Liver (tissue), 9 donors: ENCODE results near the gene ZNF365. TPM values are rescaled to one million over a fixed set of nuclear protein-coding genes. Genes with fewer than 3 reads are reported as not detected.

Experiments used
- DNase-seq: peaks from one replicate; pipeline ENCODE4 v3.0.0-alpha.2; 2017; ENCODE audit warnings: low spot score
- H3K27ac ChIP-seq, 2 donors: one replicate each; pipeline ENCODE4 v1.7.0; 2013; ENCODE audit warnings: inconsistent platforms in 2 of 2, low read length in 2 of 2, control low read depth in 1 of 2, low read depth in 1 of 2, mild to moderate bottlenecking in 1 of 2
- H3K27me3 ChIP-seq, 4 donors: one replicate each; pipeline versions ENCODE4 v1.6.1 to v1.7.0; 2013; ENCODE audit warnings: low read length in 3 of 4, inconsistent platforms in 1 of 4, mild to moderate bottlenecking in 1 of 4, moderate library complexity in 1 of 4; ENCODE audit not compliant: control insufficient read depth in 4 of 4, insufficient read depth in 4 of 4
- H3K36me3 ChIP-seq, 4 donors: one replicate each; pipeline versions ENCODE4 v1.6.1 to v1.7.0; 2013; ENCODE audit warnings: low read length in 3 of 4, mild to moderate bottlenecking in 3 of 4, low read depth in 1 of 4, moderate library complexity in 1 of 4; ENCODE audit not compliant: control insufficient read depth in 4 of 4, insufficient read depth in 3 of 4
- H3K4me1 ChIP-seq, 4 donors: one replicate each; pipeline versions ENCODE4 v1.6.1 to v1.7.0; 2013; ENCODE audit warnings: low read length in 3 of 4, mild to moderate bottlenecking in 3 of 4, moderate library complexity in 1 of 4; ENCODE audit not compliant: control insufficient read depth in 4 of 4, insufficient read depth in 4 of 4
- H3K4me3 ChIP-seq, 3 donors: one replicate each; pipeline versions ENCODE4 v1.6.1 to v1.7.0; 2013; ENCODE audit warnings: low read length in 3 of 3, control low read depth in 1 of 3, low read depth in 1 of 3, mild to moderate bottlenecking in 1 of 3
- H3K9ac ChIP-seq, 2 donors: one replicate each; pipeline ENCODE4 v1.7.0; 2013; ENCODE audit warnings: low read length in 2 of 2, mild to moderate bottlenecking in 2 of 2, moderate library complexity in 2 of 2, control low read depth in 1 of 2, low read depth in 1 of 2
- H3K9me3 ChIP-seq, 4 donors: one replicate each; pipeline versions ENCODE4 v1.6.1 to v1.7.0; 2013; ENCODE audit warnings: low read length in 3 of 4; ENCODE audit not compliant: control insufficient read depth in 4 of 4
- EGR1 ChIP-seq, 2 donors: IDR thresholded peaks; 2 replicates each; pipeline ENCODE4 v1.6.1; 2016 to 2018; ENCODE audit warnings: antibody characterized with exemption in 2 of 2, low read depth in 2 of 2
- FOXA1 ChIP-seq: IDR thresholded peaks from 2 replicates; pipeline ENCODE4 v1.6.1; 2016; ENCODE audit warnings: antibody characterized with exemption
- FOXA2 ChIP-seq: IDR thresholded peaks from 2 replicates; pipeline ENCODE4 v1.6.1; 2016; ENCODE audit warnings: antibody characterized with exemption
- GABPA ChIP-seq, 2 donors: IDR thresholded peaks in 1 of 2; conservative IDR thresholded peaks in 1 of 2; 2 replicates each; pipeline ENCODE4 v1.6.1; 2016; ENCODE audit warnings: antibody characterized with exemption in 2 of 2, mild to moderate bottlenecking in 1 of 2, moderate library complexity in 1 of 2
- HNF4A ChIP-seq, 2 donors: conservative IDR thresholded peaks; 2 replicates each; pipeline ENCODE4 v1.6.1; 2016; ENCODE audit warnings: antibody characterized with exemption in 2 of 2, mild to moderate bottlenecking in 2 of 2
- HNF4G ChIP-seq: IDR thresholded peaks from 2 replicates; pipeline ENCODE4 v1.6.1; 2016; ENCODE audit warnings: antibody characterized with exemption
- JUND ChIP-seq, 2 donors: IDR thresholded peaks; 2 replicates each; pipeline ENCODE4 v1.6.1; 2016; ENCODE audit warnings: antibody characterized with exemption in 2 of 2
- NR2F2 ChIP-seq: IDR thresholded peaks from 2 replicates; pipeline ENCODE4 v1.6.1; 2016; ENCODE audit warnings: antibody characterized with exemption
- RAD21 ChIP-seq, 2 donors: IDR thresholded peaks; 2 replicates each; pipeline ENCODE4 v1.6.1; 2016; ENCODE audit warnings: antibody characterized with exemption in 2 of 2, mild to moderate bottlenecking in 2 of 2
- RXRA ChIP-seq, 2 donors: IDR thresholded peaks; 2 replicates each; pipeline ENCODE4 v1.6.1; 2017 to 2018; ENCODE audit warnings: antibody characterized with exemption in 2 of 2, mild to moderate bottlenecking in 1 of 2
- SP1 ChIP-seq: IDR thresholded peaks from 2 replicates; pipeline ENCODE4 v1.6.1; 2018; ENCODE audit warnings: antibody characterized with exemption, mild to moderate bottlenecking
- TAF1 ChIP-seq: conservative IDR thresholded peaks from 2 replicates; pipeline ENCODE4 v1.6.1; 2016; ENCODE audit warnings: antibody characterized with exemption, mild to moderate bottlenecking
- YY1 ChIP-seq: IDR thresholded peaks from 2 replicates; pipeline ENCODE4 v1.6.1; 2016; ENCODE audit warnings: antibody characterized with exemption, mild to moderate bottlenecking
- WGBS: extraction: QIAGEN DNeasy Blood & Tissue Kit; methylation state at CpG from one replicate; pipeline ENCODE4 v1.1.7; 2013; 5-methylcytosine and 5-hydroxymethylcytosine counted together
- polyA plus RNA-seq, 2 donors: library from polyadenylated mRNA; stranded (reverse) in 1 of 2; unstranded in 1 of 2; fragments of 200-250 nt in 1 of 2; fragments of >200 nt in 1 of 2; fragmentation: Nextera tagmentation in 1 of 2; extraction: Ambion mirVana in 1 of 2; gene quantifications; one replicate each; pipeline versions ENCODE4 v1.2.1 to v1.2.3, GENCODE V29; 2013 to 2015
- total RNA-seq, 2 donors: library from RNA; depleted of rRNA; stranded (reverse); fragments of >200 nt; gene quantifications; one replicate each; pipeline ENCODE4 v1.2.3, GENCODE V29; 2014
- TF ChIP-seq, protein P1 (sequence below): fragments of 150-350 bp; IDR thresholded peaks from 2 replicates; pipeline ENCODE4 v1.5.1; 2017; ENCODE audit warnings: improper control_type of control experiment, low read depth, low read length; ENCODE audit not compliant: missing input control
- TF ChIP-seq, protein P2 (sequence below): IDR thresholded peaks from 2 replicates; pipeline ENCODE4 v1.6.1; 2016; ENCODE audit warnings: antibody characterized with exemption
- TF ChIP-seq, protein P3 (sequence below): IDR thresholded peaks from 2 replicates; pipeline ENCODE4 v1.6.1; 2016; ENCODE audit warnings: antibody characterized with exemption, mild to moderate bottlenecking
- TF ChIP-seq, protein P4 (sequence below): IDR thresholded peaks from 2 replicates; pipeline ENCODE4 v1.6.1; 2016; ENCODE audit warnings: antibody characterized with exemption
- TF ChIP-seq, protein P5 (sequence below): IDR thresholded peaks from 2 replicates; pipeline ENCODE4 v1.6.1; 2016; ENCODE audit warnings: antibody characterized with exemption
- donor health status: healthy.
- donor health status: healthy.
- donor health status: healthy.
- donor health status: healthy.
- donor health status: healthy.

ZNF365 gene
- total and polyA plus RNA-seq, 4 donors: under 0.01 TPM; not detected in 3

DNA sequence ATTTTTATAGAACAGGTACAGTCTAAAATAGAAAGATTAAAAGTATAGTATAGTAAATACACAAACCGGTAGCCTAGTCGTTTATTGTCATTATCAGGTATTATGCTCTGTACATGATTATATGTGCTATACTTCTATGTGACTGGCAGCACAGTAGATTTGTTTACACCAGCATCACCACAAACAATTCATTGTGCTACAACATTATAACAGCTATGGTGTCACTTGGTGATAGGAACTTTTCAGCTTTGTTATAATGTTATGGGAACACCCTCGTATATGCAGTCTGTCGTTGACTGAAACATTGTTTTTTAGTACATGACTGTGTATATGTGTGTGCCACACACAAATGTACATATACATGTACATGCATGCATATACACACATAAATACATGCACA lies 19.1 kb downstream of the ZNF365 start:
- 92% methylated on average over 4 of the region's 4 CpGs for WGBS
- TF ChIP-seq, protein P1, sequence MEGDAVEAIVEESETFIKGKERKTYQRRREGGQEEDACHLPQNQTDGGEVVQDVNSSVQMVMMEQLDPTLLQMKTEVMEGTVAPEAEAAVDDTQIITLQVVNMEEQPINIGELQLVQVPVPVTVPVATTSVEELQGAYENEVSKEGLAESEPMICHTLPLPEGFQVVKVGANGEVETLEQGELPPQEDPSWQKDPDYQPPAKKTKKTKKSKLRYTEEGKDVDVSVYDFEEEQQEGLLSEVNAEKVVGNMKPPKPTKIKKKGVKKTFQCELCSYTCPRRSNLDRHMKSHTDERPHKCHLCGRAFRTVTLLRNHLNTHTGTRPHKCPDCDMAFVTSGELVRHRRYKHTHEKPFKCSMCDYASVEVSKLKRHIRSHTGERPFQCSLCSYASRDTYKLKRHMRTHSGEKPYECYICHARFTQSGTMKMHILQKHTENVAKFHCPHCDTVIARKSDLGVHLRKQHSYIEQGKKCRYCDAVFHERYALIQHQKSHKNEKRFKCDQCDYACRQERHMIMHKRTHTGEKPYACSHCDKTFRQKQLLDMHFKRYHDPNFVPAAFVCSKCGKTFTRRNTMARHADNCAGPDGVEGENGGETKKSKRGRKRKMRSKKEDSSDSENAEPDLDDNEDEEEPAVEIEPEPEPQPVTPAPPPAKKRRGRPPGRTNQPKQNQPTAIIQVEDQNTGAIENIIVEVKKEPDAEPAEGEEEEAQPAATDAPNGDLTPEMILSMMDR: no peak
- TF ChIP-seq FOXA1 (no peak), SP1 (no peak), YY1 (no peak), HNF4G (no peak), NR2F2 (no peak), HNF4A (conservative IDR thresholded peaks at IDR 0.05) (no peak)
- TF ChIP-seq, protein P2, sequence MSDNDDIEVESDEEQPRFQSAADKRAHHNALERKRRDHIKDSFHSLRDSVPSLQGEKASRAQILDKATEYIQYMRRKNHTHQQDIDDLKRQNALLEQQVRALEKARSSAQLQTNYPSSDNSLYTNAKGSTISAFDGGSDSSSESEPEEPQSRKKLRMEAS: no peak
- DNase-seq: no peak
- Histone ChIP-seq H3K4me1 (no peaks in the 10 kb centered on the region), H3K36me3 (no peaks in the 10 kb centered on the region), H3K27me3 (no peaks in the 10 kb centered on the region), H3K9ac (no peak overlapping the region), H3K4me3 (no peak overlapping the region), H3K9me3 (no peaks in the 10 kb centered on the region), H3K27ac (no peak overlapping the region)

DNA sequence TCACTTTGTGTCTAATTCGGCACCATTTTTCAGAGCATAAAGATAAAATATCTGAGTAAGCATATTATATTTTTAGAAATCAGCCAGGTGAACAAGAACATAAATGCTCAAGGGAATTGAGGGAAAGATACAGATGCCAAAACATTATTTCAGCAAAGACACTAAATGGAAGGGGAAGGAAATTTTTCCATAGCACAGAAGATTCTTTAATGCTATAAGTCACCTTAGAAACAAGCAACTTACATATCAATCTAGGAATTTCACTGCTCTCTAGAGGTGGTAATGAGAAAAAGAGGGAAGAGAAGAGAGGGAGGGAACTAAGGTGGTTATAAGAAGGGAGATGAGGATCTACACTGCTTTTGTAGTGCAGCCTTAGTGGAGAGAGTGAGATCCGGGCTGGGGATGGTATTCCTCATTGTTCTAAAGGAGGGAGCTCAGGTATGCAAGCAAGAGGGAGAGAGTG lies 20.4 kb downstream of the ZNF365 start:
- WGBS: 54% methylated on average over 2 of the region's 2 CpGs
- Histone ChIP-seq H3K36me3 (no peaks in the 10 kb centered on the region), H3K9me3 (no peaks in the 10 kb centered on the region), H3K27ac (no peak overlapping the region), H3K4me1 (no peaks in the 10 kb centered on the region), H3K4me3 (no peak overlapping the region), H3K27me3 (no peaks in the 10 kb centered on the region), H3K9ac (no peak overlapping the region)
- no peak for TF ChIP-seq JUND (IDR thresholded peaks at IDR 0.05)
- TF ChIP-seq, protein P2: no peak
- TF ChIP-seq GABPA (IDR thresholded peaks at IDR 0.05 in 1 of 2, conservative IDR thresholded peaks at IDR 0.05 in 1 of 2): no peak
- no peak for TF ChIP-seq FOXA2
- TF ChIP-seq, protein P3, sequence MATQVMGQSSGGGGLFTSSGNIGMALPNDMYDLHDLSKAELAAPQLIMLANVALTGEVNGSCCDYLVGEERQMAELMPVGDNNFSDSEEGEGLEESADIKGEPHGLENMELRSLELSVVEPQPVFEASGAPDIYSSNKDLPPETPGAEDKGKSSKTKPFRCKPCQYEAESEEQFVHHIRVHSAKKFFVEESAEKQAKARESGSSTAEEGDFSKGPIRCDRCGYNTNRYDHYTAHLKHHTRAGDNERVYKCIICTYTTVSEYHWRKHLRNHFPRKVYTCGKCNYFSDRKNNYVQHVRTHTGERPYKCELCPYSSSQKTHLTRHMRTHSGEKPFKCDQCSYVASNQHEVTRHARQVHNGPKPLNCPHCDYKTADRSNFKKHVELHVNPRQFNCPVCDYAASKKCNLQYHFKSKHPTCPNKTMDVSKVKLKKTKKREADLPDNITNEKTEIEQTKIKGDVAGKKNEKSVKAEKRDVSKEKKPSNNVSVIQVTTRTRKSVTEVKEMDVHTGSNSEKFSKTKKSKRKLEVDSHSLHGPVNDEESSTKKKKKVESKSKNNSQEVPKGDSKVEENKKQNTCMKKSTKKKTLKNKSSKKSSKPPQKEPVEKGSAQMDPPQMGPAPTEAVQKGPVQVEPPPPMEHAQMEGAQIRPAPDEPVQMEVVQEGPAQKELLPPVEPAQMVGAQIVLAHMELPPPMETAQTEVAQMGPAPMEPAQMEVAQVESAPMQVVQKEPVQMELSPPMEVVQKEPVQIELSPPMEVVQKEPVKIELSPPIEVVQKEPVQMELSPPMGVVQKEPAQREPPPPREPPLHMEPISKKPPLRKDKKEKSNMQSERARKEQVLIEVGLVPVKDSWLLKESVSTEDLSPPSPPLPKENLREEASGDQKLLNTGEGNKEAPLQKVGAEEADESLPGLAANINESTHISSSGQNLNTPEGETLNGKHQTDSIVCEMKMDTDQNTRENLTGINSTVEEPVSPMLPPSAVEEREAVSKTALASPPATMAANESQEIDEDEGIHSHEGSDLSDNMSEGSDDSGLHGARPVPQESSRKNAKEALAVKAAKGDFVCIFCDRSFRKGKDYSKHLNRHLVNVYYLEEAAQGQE: no peak
- no peak for TF ChIP-seq TAF1
- no peak for TF ChIP-seq NR2F2
- no peak for DNase-seq

DNA sequence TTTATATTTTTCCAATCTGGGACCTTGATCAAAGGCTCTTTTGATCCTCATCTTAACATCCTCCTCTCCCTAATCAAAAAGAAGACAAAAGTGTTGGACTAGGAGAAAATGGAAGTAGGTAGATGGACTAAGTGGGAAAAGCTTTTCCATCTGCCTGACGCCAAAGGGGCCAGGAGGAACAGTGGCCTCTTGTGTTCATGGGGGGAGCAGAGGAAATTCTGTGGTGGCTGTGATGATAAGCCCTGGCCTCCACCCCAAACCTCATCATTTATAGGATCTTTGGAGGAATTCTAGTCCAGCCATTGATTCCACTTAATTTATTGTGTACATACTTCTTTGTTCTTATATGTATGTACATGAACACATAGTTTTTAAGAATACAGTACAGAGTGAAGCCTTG lies 21.7 kb downstream of the ZNF365 start:
- Histone ChIP-seq H3K4me1 (no peaks in the 10 kb centered on the region), H3K27ac (no peak overlapping the region), H3K9ac (no peak overlapping the region), H3K27me3 (no peaks in the 10 kb centered on the region), H3K36me3 (no peaks in the 10 kb centered on the region), H3K9me3 (no peaks in the 10 kb centered on the region), H3K4me3 (no peak overlapping the region)
- WGBS: 75% methylated on average over 1 of the region's 1 CpG
- TF ChIP-seq HNF4G (no peak), FOXA2 (no peak), RAD21 (IDR thresholded peaks at IDR 0.05) (no peak), TAF1 (no peak), RXRA (IDR thresholded peaks at IDR 0.05) (no peak), JUND (IDR thresholded peaks at IDR 0.05) (no peak), YY1 (no peak), GABPA (IDR thresholded peaks at IDR 0.05 in 1 of 2, conservative IDR thresholded peaks at IDR 0.05 in 1 of 2) (no peak), EGR1 (IDR thresholded peaks at IDR 0.05; ENCODE audit: low read depth in 2 of 2) (no peak), HNF4A (conservative IDR thresholded peaks at IDR 0.05) (no peak), FOXA1 (no peak)
- TF ChIP-seq, protein P4, sequence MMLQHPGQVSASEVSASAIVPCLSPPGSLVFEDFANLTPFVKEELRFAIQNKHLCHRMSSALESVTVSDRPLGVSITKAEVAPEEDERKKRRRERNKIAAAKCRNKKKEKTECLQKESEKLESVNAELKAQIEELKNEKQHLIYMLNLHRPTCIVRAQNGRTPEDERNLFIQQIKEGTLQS: no peak
- TF ChIP-seq, protein P5, sequence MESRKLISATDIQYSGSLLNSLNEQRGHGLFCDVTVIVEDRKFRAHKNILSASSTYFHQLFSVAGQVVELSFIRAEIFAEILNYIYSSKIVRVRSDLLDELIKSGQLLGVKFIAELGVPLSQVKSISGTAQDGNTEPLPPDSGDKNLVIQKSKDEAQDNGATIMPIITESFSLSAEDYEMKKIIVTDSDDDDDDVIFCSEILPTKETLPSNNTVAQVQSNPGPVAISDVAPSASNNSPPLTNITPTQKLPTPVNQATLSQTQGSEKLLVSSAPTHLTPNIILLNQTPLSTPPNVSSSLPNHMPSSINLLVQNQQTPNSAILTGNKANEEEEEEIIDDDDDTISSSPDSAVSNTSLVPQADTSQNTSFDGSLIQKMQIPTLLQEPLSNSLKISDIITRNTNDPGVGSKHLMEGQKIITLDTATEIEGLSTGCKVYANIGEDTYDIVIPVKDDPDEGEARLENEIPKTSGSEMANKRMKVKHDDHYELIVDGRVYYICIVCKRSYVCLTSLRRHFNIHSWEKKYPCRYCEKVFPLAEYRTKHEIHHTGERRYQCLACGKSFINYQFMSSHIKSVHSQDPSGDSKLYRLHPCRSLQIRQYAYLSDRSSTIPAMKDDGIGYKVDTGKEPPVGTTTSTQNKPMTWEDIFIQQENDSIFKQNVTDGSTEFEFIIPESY: no peak
- TF ChIP-seq, protein P1: no peak
- no peak for DNase-seq
